MM.1S (cell line): Measurements from ENCODE around the gene SRGAP3.
A peak's percentile ranks its signal among the peaks of the same experiment; 100 is the strongest.

ENCODE experiments used
- CTCF ChIP-seq: fragments of 300-600 bp; sonication (generic); IDR thresholded peaks from 2 replicates; pipeline ENCODE4 v1.5.1; 2016; ENCODE audit warnings: antibody characterized with exemption, low read length, mixed read lengths
- EZH2phosphoT487 ChIP-seq: fragments of 300-600 bp; sonication (generic); IDR thresholded peaks from 2 replicates; pipeline ENCODE4 v1.6.1; 2018; ENCODE audit warnings: antibody characterized with exemption, low read length

DNA sequence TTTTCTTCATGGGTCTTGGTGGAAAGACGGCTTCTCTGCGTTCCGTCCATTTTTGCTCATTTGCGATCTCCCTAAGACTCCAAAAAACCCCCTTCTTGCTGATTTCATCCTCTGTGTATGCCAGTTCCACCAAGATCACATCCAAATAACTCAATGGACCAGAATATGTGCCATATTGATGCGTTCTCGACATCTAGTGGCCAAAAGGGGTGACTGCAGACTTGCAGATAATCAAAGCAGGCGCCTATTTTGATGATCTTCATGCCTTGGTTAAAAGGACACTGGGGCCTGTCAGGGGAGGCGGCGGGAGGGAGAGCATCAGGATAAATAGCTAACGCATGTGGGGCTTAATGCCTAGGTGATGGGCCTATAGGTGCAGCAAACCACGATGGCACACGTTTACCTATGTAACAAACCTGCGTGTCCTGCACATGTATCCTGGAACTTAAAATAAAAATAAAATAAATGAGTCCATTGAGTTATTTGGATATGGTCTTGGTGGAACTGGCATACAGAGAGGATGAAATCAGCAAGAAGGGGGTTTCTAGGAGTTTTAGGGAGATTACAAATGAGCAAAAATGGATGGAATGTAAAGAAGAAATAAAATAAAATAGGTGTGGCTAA is 182.0 kb downstream of the SRGAP3 start:
- TF ChIP-seq CTCF (peak; percentile 85), EZH2phosphoT487 (no peak)
